HG02678 (cell line): Measurements from ENCODE around the gene STARD3.

Experiments
- ATAC-seq: cut with Tn5 transposase; IDR thresholded peaks from one replicate; pipeline ENCODE4 v1.9.1; 2021; ENCODE audit warnings: mild to moderate bottlenecking, moderate library complexity; ENCODE audit not compliant: unreplicated experiment

The STARD3 gene

DNA sequence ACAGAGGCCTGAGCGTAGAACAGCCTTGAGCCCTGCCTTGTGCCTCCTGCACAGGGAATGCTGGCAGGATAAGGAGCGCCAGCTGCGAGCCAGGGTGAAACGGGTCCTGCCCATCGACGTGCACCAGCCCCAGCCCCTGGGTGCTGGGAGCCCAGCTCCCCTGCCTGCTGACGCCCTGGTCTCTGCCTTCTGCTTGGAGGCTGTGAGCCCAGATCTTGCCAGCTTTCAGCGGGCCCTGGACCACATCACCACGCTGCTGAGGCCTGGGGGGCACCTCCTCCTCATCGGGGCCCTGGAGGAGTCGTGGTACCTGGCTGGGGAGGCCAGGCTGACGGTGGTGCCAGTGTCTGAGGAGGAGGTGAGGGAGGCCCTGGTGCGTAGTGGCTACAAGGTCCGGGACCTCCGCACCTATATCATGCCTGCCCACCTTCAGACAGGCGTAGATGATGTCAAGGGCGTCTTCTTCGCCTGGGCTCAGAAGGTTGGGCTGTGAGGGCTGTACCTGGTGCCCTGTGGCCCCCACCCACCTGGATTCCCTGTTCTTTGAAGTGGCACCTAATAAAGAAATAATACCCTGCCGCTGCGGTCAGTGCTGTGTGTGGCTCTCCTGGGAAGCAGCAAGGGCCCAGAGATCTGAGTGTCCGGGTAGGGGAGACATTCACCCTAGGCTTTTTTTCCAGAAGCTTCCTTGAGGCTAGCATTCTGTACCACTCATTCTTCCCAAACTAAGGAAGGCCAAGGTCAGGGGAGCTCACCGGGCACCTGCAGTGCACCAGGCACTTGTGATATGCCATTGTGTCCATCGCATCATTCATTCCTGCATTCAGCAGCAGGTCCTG, 33.2 kb downstream of the STARD3 start:
- ATAC-seq: no peak

DNA sequence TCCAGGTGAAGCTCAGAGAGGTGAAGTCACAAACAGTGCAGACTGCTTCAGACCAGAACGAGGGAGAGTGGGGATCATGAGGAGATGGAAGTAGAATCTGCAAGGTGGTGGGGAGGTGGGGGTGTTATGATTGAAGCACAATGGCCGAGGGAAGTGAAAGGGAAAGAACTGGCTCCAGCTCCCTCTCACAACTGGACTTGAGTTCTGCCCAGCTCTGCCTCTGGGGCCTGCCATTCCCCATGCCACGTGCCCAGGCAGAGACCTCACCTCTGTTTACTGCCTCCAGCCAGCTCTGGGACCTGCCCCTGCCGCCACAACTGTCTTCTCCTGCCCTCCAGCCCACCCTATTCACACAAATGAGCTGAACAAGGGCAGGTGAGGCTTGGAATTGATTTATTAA, 33.8 kb downstream of the STARD3 start:
- ATAC-seq: no peak

DNA sequence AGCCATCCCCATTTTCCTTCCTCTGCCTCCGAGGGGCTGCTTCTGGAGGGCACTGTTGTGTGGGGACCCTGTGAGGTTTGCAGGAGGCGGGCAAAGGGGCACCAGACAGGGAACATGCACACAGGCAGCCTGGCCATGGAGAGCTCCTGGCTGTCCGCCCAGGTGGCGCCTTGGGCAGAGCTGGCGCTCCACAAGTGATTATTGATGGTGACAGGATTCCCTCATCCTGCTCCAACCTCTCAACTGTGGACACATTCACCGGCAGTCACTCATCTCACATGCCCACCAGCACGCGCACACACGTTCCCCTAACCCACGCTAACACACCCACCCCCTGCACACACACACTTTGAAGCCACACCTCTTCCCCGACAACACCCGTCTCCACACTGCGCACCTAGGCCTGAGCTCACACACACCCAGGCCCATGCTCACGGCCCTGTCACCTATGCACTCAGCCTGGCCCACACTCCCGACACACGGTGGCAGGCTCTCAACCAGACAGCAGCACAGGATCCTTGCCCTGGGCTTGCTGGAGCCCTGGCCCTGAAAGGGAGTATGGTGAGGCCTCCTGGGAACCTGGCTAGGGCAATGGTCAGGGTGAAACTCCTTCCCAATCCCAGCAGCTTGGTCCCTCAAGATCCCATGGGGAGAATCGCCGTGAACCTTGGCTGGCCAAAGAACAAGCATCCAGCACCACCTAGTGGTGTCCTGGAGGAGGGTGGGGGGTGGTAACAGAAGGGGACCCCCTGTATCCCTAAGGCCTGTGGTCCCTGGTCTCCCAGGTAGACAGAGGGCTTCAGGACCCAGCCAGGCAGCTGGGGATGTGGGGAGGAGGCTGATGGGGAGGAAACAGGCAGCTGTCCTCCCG, 34.9 kb downstream of the STARD3 start:
- no peak for ATAC-seq

DNA sequence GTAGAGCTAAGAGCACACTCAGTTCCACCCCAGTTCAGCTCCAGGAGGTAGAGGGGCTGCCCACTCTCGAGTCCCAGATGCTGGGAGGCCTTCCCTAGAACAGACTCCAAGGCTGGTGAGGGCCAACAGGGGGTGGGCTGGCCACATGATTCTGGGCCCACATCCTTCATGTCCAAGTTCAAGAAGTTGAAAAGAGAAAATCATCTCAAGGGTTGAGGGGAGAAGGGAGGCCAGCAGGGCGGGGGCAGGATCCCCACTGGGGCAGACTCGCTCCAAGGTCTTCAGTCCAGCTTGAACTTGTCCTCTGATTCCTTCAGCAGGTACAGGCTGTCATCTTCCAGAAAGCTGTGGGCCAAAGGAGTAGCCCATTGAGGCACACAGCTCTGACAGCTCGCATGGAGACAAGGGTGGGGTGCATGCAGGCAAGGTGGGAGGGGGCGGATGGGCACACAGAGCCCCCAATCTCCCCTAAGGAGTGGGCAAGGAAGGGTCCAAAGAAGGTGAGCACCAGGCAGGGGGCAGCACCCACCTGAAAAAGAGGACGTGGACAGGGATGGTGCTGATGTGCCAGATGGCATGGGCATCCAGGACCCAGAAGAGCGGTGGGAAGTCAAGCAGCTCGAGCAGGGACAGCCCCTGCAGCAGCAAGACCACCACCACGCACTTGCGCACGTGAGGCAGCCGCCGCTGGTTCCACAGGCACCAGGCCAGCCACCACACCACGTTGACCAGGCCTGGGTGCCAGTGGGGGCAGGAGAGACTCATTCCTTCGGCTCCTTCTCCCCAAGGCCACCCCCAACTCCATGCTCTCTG, 35.8 kb downstream of the STARD3 start:
- ATAC-seq: no peak

DNA sequence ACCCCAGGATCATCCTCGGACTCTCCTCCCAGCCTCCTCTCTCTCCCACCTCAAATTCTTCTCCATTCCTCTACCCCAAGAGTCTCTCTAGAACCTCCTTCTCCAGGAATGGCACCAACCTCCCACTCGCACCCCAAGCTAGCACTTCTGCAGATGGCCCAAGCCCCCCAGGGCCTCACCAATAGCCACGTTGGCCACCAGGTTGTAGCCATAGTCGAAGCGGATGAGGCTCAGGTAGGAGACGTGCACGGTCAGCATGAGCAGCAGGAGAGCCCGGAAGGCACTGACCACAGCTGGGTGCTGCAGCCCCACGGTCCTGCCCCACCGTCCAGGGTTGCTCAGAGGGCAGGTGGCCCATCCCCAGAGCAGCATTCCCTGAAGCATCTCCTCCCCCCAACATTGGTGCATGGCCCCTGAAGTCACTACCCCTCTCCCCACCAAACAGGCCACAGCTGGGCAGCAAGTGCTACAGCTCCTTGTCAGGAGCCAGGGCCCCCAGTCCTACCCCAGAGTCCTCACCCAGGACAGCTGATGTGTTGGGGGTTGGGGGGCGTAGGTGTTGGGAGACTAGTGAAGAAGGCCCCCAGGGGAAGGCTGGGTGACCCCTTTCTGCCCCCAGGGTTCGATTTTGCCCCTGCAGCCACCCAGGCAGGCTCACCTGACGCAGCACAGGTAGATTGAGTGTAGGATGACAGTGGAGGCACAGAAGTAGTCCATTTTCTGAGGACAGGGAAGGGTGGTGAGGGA, 36.6 kb downstream of the STARD3 start:
- ATAC-seq: no peak

DNA sequence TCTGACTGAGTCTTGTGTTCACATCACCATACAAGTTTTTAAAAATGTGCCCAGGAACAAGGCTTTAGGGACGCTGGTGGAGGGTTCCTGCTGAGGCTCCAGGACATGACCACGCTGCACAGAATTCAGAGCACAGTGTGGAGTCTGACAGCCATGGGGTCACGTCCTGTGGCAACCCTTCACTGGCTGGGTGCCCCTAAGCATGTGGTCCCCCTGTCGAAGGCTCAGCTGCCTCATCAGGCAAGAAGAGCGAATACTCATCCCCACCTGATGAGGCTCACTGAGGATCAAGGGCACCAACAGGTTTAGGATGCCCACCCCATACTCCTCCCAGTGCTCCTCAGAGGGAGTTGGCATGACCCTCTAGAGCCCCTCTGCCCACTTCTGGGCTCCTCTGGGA, 37.2 kb downstream of the STARD3 start:
- no peak for ATAC-seq

DNA sequence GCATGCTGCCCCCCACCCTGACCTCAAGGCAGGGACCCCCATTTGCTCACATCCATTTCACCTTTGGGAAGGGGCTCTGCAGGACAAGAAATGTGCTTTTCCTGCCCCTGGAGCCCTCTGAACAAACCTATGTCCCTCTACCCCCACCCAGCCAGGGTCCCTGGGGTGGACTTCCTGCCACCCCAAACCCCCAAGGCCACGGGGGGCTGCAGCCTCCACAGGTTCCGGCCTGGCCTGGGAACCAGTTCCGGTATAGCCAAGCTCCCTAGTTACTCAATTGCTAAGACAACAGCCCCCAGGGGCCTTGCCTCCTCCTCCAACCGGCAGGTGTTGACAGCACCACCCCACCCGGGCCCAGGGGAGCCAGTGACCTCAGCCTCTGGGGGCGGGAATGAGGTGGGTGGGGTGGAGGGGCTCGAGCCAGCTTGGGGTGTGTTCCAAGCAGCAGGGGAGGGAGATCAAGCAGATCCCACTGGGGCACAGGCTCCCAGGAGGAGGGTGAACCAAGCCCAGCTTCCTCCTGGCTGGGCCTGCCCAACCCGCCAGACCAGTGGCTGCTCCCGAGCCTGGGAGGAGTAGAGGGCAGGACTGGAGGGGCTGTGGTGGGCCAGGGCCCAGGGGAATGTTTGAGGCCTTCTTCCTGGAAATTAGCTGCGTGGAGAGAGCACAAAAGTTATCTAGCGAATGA, 37.9 kb downstream of the STARD3 start:
- ATAC-seq: no peak

DNA sequence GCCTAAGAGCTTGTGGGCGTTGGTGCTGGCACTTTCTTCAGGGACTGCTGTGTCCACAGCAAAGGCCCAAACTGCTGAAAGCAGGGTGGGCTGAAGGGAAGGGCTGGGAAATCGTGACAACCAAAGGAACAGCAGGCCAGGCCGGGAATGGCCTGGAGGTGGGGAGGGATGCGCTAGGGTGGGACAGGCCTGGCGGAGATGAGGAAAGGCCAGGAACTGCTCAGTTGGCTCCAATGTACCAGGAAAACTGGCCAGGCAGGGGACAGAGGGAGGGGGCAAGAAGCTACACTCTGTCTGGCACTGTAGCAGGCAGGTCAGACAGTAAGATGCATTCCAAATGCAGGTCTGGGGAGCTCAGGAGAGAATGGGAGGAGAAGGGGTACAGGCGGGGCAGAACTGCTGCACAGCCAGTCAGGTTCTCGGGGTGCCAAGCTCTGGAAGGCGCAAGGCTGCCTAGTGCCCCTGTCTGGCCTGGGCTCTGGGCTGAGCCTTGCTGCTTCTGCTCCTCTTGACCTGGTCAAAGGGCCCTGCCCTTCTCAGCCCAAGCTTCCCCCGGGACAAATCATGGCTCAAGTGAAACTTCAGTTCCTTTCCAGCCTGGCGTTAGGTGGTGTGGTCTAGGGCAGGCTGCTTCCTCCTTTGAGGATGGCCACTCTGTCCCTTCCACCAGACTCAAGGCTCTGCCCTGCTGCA, 38.6 kb downstream of the STARD3 start:
- ATAC-seq: no peak

DNA sequence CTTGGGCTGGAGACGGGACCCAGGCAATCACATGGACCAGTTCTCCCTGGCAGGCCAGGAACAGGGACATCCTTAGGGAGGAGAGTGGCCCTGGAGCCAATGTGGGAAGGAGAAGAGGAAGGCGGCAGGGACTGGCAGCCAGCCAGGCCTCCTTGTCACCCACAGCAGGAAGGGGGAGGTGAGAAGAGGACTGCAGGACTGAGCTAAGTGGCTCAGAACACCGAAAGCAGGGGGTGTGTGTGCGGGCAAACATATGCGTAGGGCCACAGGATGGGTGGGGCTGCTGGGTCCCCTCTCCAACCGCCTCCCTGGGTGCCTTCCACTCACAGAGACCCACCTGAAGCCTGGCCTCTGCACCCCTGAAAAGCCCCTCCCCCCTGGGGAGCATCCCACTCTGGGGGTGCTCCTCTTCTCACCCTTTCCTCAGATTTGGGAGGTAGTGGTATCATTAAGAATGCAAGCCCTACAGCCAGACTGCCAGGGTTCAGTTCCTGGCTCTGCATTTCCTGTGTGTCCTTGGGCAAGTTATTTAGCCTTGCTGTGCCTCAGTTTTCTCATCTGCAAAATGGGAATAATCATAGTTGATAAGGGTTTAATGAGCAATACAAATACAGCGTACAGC, 39.4 kb downstream of the STARD3 start:
- ATAC-seq: no peak

DNA sequence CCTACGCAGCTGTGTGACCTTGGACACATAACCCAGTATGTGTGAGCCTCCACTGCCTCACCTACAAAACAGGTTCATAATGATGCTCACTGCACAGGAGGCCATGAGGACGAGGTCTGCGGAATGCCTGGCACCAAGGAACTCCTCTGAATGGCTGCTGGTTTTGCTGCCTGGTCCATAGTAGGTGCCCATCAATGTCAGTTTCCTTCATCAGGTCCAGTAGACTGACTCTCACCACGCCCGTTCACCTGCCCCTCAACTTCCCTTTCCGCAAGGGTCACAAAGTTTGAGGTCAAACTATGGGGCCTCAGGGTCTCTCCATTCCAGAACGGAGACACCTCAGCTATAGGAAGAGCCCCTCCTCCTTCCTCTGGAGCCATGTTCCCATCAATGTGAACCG, 40.1 kb downstream of the STARD3 start:
- no peak for ATAC-seq

DNA sequence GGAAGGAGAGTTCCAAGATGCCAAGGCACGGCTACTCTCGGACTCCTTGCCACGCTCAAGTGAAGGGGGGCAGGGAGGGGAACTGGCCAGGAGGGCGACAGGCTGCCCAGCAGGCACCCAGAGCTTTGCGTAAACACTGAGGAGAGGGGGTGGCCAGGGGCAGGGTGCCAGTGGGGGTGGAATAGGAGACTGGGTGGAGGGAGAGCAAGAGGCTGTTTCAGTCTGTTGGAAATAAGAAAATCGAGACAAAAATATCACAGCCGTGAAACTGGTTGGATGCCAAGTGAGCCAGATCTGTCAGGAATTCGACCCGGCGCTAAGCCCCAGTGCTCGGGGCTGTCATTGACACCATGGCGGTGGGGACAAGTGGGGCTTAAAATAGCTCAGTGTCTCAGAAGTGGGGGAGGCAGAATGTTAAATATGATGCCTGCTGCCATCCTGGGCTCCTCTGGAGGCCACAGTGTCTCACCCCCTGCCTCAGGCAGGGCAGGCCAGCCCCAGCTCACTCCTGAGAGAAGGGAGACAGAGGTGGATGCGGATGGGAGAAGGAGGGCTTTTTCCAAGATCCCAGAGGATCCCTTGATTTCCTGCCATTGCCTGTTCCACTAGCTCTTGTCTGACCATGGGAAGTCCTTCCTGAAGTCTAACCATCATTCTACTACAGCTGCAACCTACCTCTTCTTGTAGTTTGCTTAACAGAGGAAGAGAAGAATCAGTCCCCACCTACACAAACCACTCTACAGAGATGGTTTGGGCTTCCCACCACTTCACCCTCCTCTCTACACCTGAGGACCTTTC, 40.8 kb downstream of the STARD3 start:
- ATAC-seq: no peak

DNA sequence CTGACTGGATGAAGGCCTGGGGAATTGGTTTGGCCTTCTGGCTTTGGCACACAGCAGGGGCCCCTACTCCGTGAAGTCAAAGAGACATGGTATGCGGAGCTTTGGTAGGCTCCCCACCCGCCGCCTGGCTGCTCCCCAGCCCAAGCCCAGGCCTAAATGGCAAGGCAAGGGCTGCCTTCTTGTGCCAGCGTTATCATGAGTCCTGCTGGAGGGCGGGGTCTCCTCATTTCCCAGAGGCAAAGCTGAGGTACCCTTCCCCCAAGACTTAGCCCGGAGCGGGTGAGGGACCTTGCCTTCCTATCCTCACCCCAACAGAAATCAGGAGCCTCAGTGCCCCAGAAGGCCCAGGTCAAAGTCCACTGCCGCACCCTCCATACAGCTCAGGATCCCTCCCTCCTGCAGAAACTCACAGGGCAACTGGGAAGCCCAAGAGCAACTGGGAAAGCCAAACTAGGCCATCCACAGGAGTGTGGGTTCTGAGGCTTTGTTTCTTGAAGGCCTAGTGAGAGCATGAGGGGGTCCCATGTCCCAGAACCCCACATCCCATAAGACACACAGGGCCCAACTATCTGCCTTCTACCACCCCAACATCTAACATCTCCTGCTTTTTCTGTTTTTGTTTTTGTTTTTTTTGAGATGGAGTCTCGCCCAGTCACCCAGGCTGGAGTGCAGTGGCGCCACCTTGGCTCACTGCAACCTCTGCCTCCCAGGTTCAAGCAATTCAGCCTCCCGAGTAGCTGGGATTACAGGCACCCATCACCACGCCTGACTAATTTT, 41.6 kb downstream of the STARD3 start:
- ATAC-seq: no peak

DNA sequence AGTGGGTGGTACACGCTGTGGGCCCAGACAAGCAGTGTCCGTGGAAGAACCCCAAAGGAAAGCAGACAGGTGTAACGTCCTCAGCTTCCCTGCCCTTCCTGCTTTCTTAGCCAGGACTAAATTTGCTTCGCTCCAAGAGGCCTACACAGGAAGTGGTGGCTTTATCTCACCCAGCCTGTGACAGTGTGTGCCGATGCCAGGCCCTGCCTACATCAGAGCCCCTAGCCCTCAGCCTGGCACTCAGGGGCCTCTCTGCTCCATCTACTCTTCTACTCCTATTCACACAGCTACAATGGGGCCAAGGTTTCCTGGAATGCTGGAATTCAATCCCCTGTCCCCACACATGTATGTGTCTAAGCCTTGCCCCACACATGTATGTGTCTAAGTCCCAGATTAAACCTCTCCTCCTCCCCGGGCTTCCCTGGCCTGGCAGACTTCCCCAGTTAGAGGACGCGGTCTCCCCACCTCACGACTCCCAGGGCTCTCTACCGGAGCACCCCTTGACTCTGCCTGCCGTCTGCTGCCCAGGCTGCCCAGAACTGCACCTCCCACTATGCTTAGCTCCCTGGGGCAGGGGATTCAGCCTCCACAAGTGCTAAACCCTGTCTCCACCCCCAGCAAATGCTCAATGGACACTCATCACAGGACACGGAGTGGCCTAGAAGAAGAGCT, 42.7 kb downstream of the STARD3 start:
- no peak for ATAC-seq

DNA sequence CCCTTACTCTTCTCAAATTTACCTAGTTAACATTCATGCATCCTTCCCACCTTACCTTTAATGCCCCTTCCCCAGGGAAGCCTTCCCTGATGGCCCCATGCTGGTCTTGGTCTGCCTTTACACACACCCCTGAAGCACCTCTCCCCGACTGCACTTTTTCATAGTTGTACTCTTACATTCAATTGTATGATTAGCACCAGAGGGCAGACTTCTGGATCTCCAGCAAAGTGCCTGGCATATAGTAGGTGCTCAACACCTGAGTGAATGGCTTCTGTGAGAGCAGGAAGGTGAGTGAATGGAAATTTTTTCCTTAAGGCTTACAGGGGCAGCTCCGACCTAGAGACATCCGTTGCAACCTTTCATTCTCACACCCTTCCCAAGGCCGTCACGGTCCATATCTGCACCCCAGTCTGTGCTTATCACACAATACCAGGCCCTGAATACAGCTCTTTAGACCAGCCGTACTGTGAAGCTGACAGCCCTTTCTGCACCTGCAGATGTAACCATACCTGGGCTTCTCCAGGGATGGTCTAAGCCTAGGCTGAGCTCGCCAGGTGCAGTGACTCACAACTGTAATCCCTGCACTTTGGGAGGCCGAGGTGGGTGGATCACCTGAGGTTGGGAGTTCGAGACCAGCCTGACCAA, 46.5 kb downstream of the STARD3 start:
- ATAC-seq: no peak

DNA sequence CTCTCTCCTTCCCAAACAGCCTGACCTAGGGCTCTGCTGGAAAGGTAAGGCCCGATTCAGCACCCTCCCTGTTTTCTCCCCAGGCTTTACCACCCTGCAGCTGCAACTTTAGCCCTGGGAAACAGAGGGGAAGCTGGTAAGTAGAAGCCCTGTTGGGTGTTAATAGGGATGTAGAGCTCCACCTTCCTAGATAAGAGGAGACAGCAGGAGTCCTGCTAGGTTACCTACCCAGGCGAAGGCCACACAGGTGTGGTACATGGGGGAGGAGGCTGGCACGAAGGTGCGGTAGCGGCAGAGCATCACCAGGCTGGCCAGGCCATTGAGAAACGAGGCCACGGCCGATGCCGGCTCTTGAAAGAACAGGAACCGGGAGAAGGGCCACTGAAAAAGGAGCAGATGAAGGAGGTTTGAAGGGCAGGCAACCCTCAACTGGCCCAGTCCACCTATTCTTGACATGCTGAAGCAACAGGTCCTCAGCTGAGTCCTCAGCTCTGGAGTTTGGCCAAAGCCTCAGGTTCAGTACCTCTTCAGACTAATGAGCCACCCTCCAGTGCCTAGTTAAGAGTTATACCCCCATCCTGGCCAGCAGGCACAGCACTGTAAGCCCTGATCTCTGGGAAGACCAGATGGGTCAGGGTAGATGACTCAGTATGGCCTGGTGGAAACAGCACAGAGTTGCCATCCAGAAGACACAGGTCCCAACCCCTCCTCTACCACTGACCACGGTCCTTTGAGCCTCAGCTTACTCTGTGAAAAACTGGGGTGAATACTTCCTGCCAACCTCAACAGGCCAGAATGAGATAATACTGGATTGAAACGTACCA, 47.6 kb downstream of the STARD3 start:
- ATAC-seq: no peak
